BLaER1 (cell line): Measurements from ENCODE around the gene PLPP7.
"Not testable (repeated sequence)": the region's sequence is repeated elsewhere in the genome, so short reads cannot be mapped to it uniquely, and the experiment has no call there.

Experiments
- H3K27ac ChIP-seq: shearing (Covaris generic); formaldehyde crosslinking; 2 replicates; pipeline ENCODE4 v1.8.1; 2022
- H3K27me3 ChIP-seq: shearing (Covaris generic); formaldehyde crosslinking; 2 replicates; pipeline ENCODE4 v1.8.1; 2022
- H3K36me3 ChIP-seq: shearing (Covaris generic); formaldehyde crosslinking; 2 replicates; pipeline ENCODE4 v1.8.1; 2022
- H3K4me1 ChIP-seq: shearing (Covaris generic); formaldehyde crosslinking; 2 replicates; pipeline ENCODE4 v1.8.1; 2022
- H3K4me2 ChIP-seq: shearing (Covaris generic); formaldehyde crosslinking; 2 replicates; pipeline ENCODE4 v1.8.1; 2022
- H3K4me3 ChIP-seq: shearing (Covaris generic); formaldehyde crosslinking; 2 replicates; pipeline ENCODE4 v1.8.1; 2022
- H3K9ac ChIP-seq: shearing (Covaris generic); formaldehyde crosslinking; 2 replicates; pipeline ENCODE4 v1.8.1; 2022
- H3K9me3 ChIP-seq: shearing (Covaris generic); formaldehyde crosslinking; 2 replicates; pipeline ENCODE4 v1.8.1; 2022
- H4K20me1 ChIP-seq: shearing (Covaris generic); formaldehyde crosslinking; 2 replicates; pipeline ENCODE4 v1.8.1; 2022
- Cebpa-rat ChIP-seq: shearing (Covaris generic); IDR thresholded peaks from 2 replicates; pipeline ENCODE4 v1.8.1; 2022

Gene PLPP7

GRCh38 chr9:131266266-131267229, 23.0 kb upstream of the PLPP7 start:
- H3K4me2 ChIP-seq: peak overlapping the region; percentile 59
- peak overlapping the region; percentile 65 for H3K27ac ChIP-seq

GRCh38 chr9:131270171-131271015, 19.1 kb upstream of the PLPP7 start:
- peak overlapping the region; percentile 39 for H3K4me3 ChIP-seq
- H3K36me3 ChIP-seq: no peaks in the 10 kb centered on the region
- H3K4me1 ChIP-seq: peaks cover 94% of the 10 kb centered on the region
- H3K9me3 ChIP-seq: no peaks in the 10 kb centered on the region
- no peak for TF ChIP-seq Cebpa-rat
- peak overlapping the region; percentile 84 for H3K27ac ChIP-seq
- peak overlapping the region; percentile 58; the same call in 1 of the 2 replicates for H3K9ac ChIP-seq
- peaks cover 10% of the 10 kb centered on the region for H4K20me1 ChIP-seq
- H3K4me2 ChIP-seq: peak overlapping the region; percentile 96
- H3K27me3 ChIP-seq: peaks cover 34% of the 10 kb centered on the region

More at GRCh38 chr9:131266266-131267229, 23.0 kb upstream of the PLPP7 start:
- no peak for TF ChIP-seq Cebpa-rat
- Histone ChIP-seq H3K4me3 (no peak overlapping the region), H4K20me1 (no peaks in the 10 kb centered on the region), H3K36me3 (0 out of 2 replicates have a peak, but pooled peaks cover 2% of the 10 kb centered on the region), H3K9me3 (no peaks in the 10 kb centered on the region), H3K4me1 (peaks cover 90% of the 10 kb centered on the region), H3K27me3 (no peaks in the 10 kb centered on the region), H3K9ac (no peak overlapping the region)

GRCh38 chr9:131271016-131271273, 18.6 kb upstream of the PLPP7 start:
- peaks cover 40% of the 10 kb centered on the region for H3K27me3 ChIP-seq
- peak overlapping the region; percentile 96 for H3K4me2 ChIP-seq
- H3K9ac ChIP-seq: peak overlapping the region; percentile 58; the same call in 1 of the 2 replicates
- not testable (repeated sequence) for H3K4me3 ChIP-seq, H3K36me3 ChIP-seq, H3K9me3 ChIP-seq
- H3K4me1 ChIP-seq: peaks cover 94% of the 10 kb centered on the region
- H4K20me1 ChIP-seq: peaks cover 15% of the 10 kb centered on the region
- peak overlapping the region; percentile 84 for H3K27ac ChIP-seq

GRCh38 chr9:131271506-131271931, 18.0 kb upstream of the PLPP7 start:
- H4K20me1 ChIP-seq: peaks cover 18% of the 10 kb centered on the region
- H3K4me1 ChIP-seq: peaks cover 94% of the 10 kb centered on the region
- H3K27me3 ChIP-seq: peaks cover 46% of the 10 kb centered on the region
- no peaks in the 10 kb centered on the region for H3K36me3 ChIP-seq
- no peak overlapping the region for H3K9ac ChIP-seq
- no peak overlapping the region; the same call in 1 of the 2 replicates for H3K4me3 ChIP-seq
- peak overlapping the region; percentile 96 for H3K4me2 ChIP-seq
- peak overlapping the region; percentile 84; the same call in 1 of the 2 replicates for H3K27ac ChIP-seq
- no peak for TF ChIP-seq Cebpa-rat
- no peaks in the 10 kb centered on the region for H3K9me3 ChIP-seq

GRCh38 chr9:131272212-131272611, 17.3 kb upstream of the PLPP7 start:
- Histone ChIP-seq H3K9me3 (no peaks in the 10 kb centered on the region), H3K4me2 (peak overlapping the region; percentile 96), H3K27ac (0 out of 2 replicates have a peak overlapping the region, but pooled peaks have one; percentile 84), H3K4me1 (peaks cover 90% of the 10 kb centered on the region), H3K9ac (no peak overlapping the region), H3K4me3 (no peak overlapping the region), H3K36me3 (no peaks in the 10 kb centered on the region), H4K20me1 (peaks cover 18% of the 10 kb centered on the region), H3K27me3 (peaks cover 53% of the 10 kb centered on the region)
- TF ChIP-seq Cebpa-rat: no peak

GRCh38 chr9:131273146-131273855, 16.2 kb upstream of the PLPP7 start:
- TF ChIP-seq Cebpa-rat: no peak
- Histone ChIP-seq H3K4me1 (peaks cover 85% of the 10 kb centered on the region), H3K27me3 (peaks cover 56% of the 10 kb centered on the region), H3K9ac (peak overlapping the region; percentile 73), H4K20me1 (peaks cover 18% of the 10 kb centered on the region), H3K4me2 (peak overlapping the region; percentile 96), H3K27ac (peak overlapping the region; percentile 72), H3K4me3 (peak overlapping the region; percentile 76), H3K9me3 (no peaks in the 10 kb centered on the region), H3K36me3 (no peaks in the 10 kb centered on the region)

GRCh38 chr9:131273856-131274673, 15.5 kb upstream of the PLPP7 start:
- peaks cover 56% of the 10 kb centered on the region for H3K27me3 ChIP-seq
- peak overlapping the region; percentile 73 for H3K9ac ChIP-seq
- peaks cover 18% of the 10 kb centered on the region for H4K20me1 ChIP-seq
- peaks cover 85% of the 10 kb centered on the region for H3K4me1 ChIP-seq
- H3K27ac ChIP-seq: peak overlapping the region; percentile 72
- H3K36me3 ChIP-seq: no peaks in the 10 kb centered on the region
- peak overlapping the region; percentile 76 for H3K4me3 ChIP-seq
- H3K4me2 ChIP-seq: peak overlapping the region; percentile 96
- TF ChIP-seq Cebpa-rat: no peak
- H3K9me3 ChIP-seq: no peaks in the 10 kb centered on the region

GRCh38 chr9:131274674-131275331, 14.7 kb upstream of the PLPP7 start:
- Histone ChIP-seq H3K36me3 (no peaks in the 10 kb centered on the region), H3K4me1 (peaks cover 81% of the 10 kb centered on the region), H3K27me3 (peaks cover 57% of the 10 kb centered on the region), H4K20me1 (peaks cover 18% of the 10 kb centered on the region), H3K9ac (peak overlapping the region; percentile 73), H3K9me3 (no peaks in the 10 kb centered on the region), H3K4me2 (peak overlapping the region; percentile 96), H3K27ac (peak overlapping the region; percentile 72), H3K4me3 (peak overlapping the region; percentile 76)
- TF ChIP-seq Cebpa-rat: no peak
